Neural progenitor cell (in vitro differentiated cells): Measurements from ENCODE around the gene GFI1. TPM values are rescaled to one million over a fixed set of nuclear protein-coding genes. Genes with fewer than 3 reads are reported as not detected.

ENCODE experiments used
- DNase-seq: peaks from one replicate; pipeline ENCODE4 v3.0.0-alpha.2; 2016; ENCODE audit warnings: low spot score
- H2AFZ ChIP-seq: fragments of 200-600 bp; sonication (generic); replicated peaks from 2 replicates; pipeline ENCODE4 v1.6.1; 2016; ENCODE audit warnings: antibody characterized with exemption
- H3F3A ChIP-seq: fragments of 200-600 bp; sonication (generic); 2 replicates; pipeline ENCODE4 v1.6.1; 2016; ENCODE audit warnings: antibody characterized with exemption, low read depth
- H3K27ac ChIP-seq: fragments of 200-600 bp; sonication (generic); 2 replicates; pipeline ENCODE4 v1.5.1; 2016; ENCODE audit warnings: mild to moderate bottlenecking
- H3K27me3 ChIP-seq: fragments of 200-600 bp; sonication (generic); 2 replicates; pipeline ENCODE4 v1.6.1; 2016; ENCODE audit warnings: mild to moderate bottlenecking, moderate library complexity
- H3K36me3 ChIP-seq: fragments of 200-600 bp; sonication (generic); 2 replicates; pipeline ENCODE4 v1.5.1; 2016
- H3K4me1 ChIP-seq: fragments of 200-600 bp; sonication (generic); 2 replicates; pipeline ENCODE4 v1.6.1; 2016; ENCODE audit warnings: mixed run types
- H3K4me2 ChIP-seq: fragments of 200-600 bp; sonication (generic); 2 replicates; pipeline ENCODE4 v1.6.1; 2016
- H3K4me3 ChIP-seq: fragments of 200-600 bp; sonication (generic); 2 replicates; pipeline ENCODE4 v1.5.1; 2016
- H3K79me2 ChIP-seq: fragments of 200-600 bp; sonication (generic); 2 replicates; pipeline ENCODE4 v1.6.1; 2016; ENCODE audit warnings: low read depth
- H3K9ac ChIP-seq: fragments of 200-600 bp; sonication (generic); 2 replicates; pipeline ENCODE4 v1.6.1; 2016
- H3K9me3 ChIP-seq: fragments of 200-600 bp; sonication (generic); 2 replicates; pipeline ENCODE4 v1.5.1; 2016; ENCODE audit warnings: low read depth
- H4K20me1 ChIP-seq: fragments of 200-600 bp; sonication (generic); 2 replicates; pipeline ENCODE4 v1.6.1; 2016; ENCODE audit warnings: low read depth
- H3K27ac Mint-ChIP-seq: 3 replicates; pipeline ENCODE4 v1.8.0; 2021; ENCODE audit warnings: mixed read lengths
- H3K27me3 Mint-ChIP-seq: 2 replicates; pipeline ENCODE4 v1.8.0; 2022; ENCODE audit warnings: low read depth, mild to moderate bottlenecking, inconsistent platforms, moderate library complexity, mixed read lengths; ENCODE audit not compliant: insufficient read depth
- H3K36me3 Mint-ChIP-seq: 3 replicates; pipeline ENCODE4 v1.8.0; 2021; ENCODE audit warnings: mixed read lengths
- H3K4me1 Mint-ChIP-seq: 3 replicates; pipeline ENCODE4 v1.8.0; 2021; ENCODE audit warnings: mixed read lengths
- H3K4me3 Mint-ChIP-seq: 3 replicates; pipeline ENCODE4 v1.8.0; 2021; ENCODE audit warnings: mild to moderate bottlenecking, moderate library complexity, mixed read lengths
- H3K9me3 Mint-ChIP-seq: 3 replicates; pipeline ENCODE4 v1.8.0; 2020; ENCODE audit warnings: mixed read lengths
- EZH2 ChIP-seq: fragments of 200-600 bp; sonication (generic); IDR thresholded peaks from 2 replicates; pipeline ENCODE4 v1.6.1; 2017; ENCODE audit warnings: antibody characterized with exemption, mild to moderate bottlenecking, moderate library complexity
- EZH2phosphoT487 ChIP-seq: fragments of 200-600 bp; sonication (generic); IDR thresholded peaks from 2 replicates; pipeline ENCODE4 v1.6.1; 2017; ENCODE audit warnings: antibody characterized with exemption
- total RNA-seq: library from RNA; depleted of rRNA; stranded (reverse); fragments of >200 nt; gene quantifications from 2 replicates; pipeline ENCODE4 v1.2.3, GENCODE V29; 2015; ENCODE audit warnings: low replicate concordance
- TF ChIP-seq, protein P1 (sequence below): fragments of 200-600 bp; sonication (generic); IDR thresholded peaks from 2 replicates; pipeline ENCODE4 v1.5.1; 2017; ENCODE audit warnings: antibody characterized with exemption, mild to moderate bottlenecking

Gene GFI1
- total RNA-seq, 1 donor from 2014 or later: not detected

DNA sequence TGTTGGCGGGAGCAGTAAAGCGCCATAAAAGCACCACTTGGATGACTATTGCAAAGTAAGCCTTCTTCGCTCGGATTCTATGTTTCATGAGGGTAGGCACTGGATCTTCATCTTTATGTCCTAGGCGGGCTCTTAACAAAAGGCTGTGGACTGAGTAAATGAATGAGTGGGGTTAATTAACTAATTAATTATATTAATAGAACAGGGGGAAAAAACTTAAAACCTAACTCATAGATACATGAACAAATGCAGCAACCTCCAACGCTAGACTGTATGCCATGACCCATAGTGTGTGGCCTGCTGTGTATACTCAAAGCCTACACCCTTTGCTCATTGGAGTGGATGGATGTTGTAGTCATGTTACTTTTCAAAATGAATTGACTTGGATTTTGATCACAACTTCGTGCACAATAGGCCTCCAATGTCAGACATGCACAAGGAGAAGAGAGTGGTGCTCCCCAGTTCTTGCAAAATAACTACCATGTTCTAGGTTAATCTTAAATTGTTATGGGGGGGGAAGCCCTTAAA lies 417 bp upstream of the GFI1 start:
- Histone ChIP-seq H4K20me1 (peaks cover 41% of the 10 kb centered on the region), H3F3A (peaks cover 25% of the 10 kb centered on the region), H3K27ac (no peak overlapping the region), H3K27me3 (peaks cover 98% of the 10 kb centered on the region), H3K4me3 (peak overlapping the region; percentile 52), H3K4me2 (peak overlapping the region; percentile 94), H3K9ac (no peak overlapping the region), H3K4me1 (peaks cover 39% of the 10 kb centered on the region), H2AFZ (peak overlapping the region; percentile 46), H3K79me2 (no peaks in the 10 kb centered on the region), H3K36me3 (no peaks in the 10 kb centered on the region), H3K9me3 (no peaks in the 10 kb centered on the region)
- TF ChIP-seq EZH2phosphoT487: no peak
- no peak for TF ChIP-seq EZH2
- TF ChIP-seq, protein P1, sequence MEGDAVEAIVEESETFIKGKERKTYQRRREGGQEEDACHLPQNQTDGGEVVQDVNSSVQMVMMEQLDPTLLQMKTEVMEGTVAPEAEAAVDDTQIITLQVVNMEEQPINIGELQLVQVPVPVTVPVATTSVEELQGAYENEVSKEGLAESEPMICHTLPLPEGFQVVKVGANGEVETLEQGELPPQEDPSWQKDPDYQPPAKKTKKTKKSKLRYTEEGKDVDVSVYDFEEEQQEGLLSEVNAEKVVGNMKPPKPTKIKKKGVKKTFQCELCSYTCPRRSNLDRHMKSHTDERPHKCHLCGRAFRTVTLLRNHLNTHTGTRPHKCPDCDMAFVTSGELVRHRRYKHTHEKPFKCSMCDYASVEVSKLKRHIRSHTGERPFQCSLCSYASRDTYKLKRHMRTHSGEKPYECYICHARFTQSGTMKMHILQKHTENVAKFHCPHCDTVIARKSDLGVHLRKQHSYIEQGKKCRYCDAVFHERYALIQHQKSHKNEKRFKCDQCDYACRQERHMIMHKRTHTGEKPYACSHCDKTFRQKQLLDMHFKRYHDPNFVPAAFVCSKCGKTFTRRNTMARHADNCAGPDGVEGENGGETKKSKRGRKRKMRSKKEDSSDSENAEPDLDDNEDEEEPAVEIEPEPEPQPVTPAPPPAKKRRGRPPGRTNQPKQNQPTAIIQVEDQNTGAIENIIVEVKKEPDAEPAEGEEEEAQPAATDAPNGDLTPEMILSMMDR: no peak
- Mint-ChIP-seq H3K4me1 (peaks cover 22% of the 10 kb centered on the region), H3K27me3 (peaks cover 62% of the 10 kb centered on the region), H3K27ac (no peak overlapping the region), H3K36me3 (no peaks in the 10 kb centered on the region), H3K4me3 (peak overlapping the region; percentile 70), H3K9me3 (no peaks in the 10 kb centered on the region)
- no peak for DNase-seq

GRCh38 chr1:92485381-92486250 lies 1.1 kb downstream of the GFI1 start:
- H3K4me2 ChIP-seq: peak overlapping the region; percentile 94
- H3K27me3 ChIP-seq: peaks cover 100% of the 10 kb centered on the region
- TF ChIP-seq EZH2 (peak; percentile 81), EZH2phosphoT487 (no peak)
- TF ChIP-seq, protein P1: peak; percentile 53
- H3K79me2 ChIP-seq: no peaks in the 10 kb centered on the region
- peaks cover 73% of the 10 kb centered on the region for H3K27me3 Mint-ChIP-seq
- H3K27ac ChIP-seq: no peak overlapping the region
- peaks cover 49% of the 10 kb centered on the region for H3K4me1 ChIP-seq
- peak overlapping the region; percentile 85 for H3K4me3 Mint-ChIP-seq
- H3K4me3 ChIP-seq: peak overlapping the region; percentile 52
- DNase-seq: peak; percentile 81
- peak overlapping the region; percentile 68 for H2AFZ ChIP-seq
- H3K36me3 ChIP-seq: no peaks in the 10 kb centered on the region
- peaks cover 31% of the 10 kb centered on the region for H3K4me1 Mint-ChIP-seq
- H3F3A ChIP-seq: peaks cover 25% of the 10 kb centered on the region
- H3K36me3 Mint-ChIP-seq: no peaks in the 10 kb centered on the region
- peaks cover 49% of the 10 kb centered on the region for H4K20me1 ChIP-seq
- no peaks in the 10 kb centered on the region for H3K9me3 Mint-ChIP-seq
- H3K9ac ChIP-seq: no peak overlapping the region
- H3K27ac Mint-ChIP-seq: no peak overlapping the region
- H3K9me3 ChIP-seq: no peaks in the 10 kb centered on the region

DNA sequence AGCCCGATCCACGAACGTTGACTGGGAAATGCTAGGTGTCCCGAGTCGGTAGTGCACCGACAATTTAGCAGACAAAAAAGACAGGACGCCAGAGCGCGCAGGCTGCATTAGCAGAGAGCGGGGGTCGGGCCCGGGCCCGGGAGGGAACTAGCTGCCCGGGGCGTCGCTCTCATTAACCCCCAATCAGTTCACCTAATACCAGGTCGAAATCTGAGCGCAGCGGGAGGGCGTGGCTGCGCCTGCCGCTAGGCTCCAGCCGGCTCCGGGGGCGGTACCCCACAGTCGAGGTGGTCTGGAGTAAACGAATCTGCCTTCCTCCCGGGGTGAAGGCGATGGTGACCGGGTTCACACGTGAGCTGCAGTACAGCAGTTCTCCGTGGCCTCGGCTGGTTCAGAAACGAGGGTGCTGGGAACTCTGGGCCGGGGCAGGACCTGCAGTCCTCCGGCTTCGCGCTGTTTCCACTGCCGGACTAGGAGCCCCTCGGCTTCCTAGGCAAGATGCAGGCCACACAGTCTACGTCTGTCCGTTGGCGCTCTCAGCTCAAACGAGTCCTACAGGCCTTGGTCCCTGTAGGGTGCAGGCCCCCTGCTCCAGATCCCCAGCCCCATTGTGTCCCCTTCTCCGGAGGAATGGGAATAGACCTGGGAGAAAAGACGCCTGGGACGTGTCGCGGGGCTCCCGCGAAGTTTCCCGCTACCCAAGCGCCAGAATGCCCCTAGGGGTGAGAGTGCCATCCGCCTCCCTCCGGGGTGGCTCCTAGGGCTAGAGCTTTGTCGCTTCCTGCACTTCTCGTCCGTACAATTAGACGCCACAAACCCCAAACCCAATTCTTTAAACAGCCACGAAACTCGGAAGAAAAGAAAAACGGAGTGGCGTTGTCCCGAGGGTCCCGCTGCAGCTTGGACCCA lies 2.0 kb downstream of the GFI1 start:
- peak overlapping the region; percentile 52 for H3K4me3 ChIP-seq
- H3K4me3 Mint-ChIP-seq: peak overlapping the region; percentile 85
- H3K36me3 Mint-ChIP-seq: no peaks in the 10 kb centered on the region
- DNase-seq: peak; percentile 80
- H3K9me3 Mint-ChIP-seq: no peaks in the 10 kb centered on the region
- no peak overlapping the region for H3K27ac ChIP-seq
- H3K36me3 ChIP-seq: no peaks in the 10 kb centered on the region
- peak overlapping the region; percentile 94 for H3K4me2 ChIP-seq
- TF ChIP-seq EZH2: peak; percentile 57
- TF ChIP-seq, protein P1: peak; percentile 32
- peak; percentile 13 for TF ChIP-seq EZH2phosphoT487
- H3K4me1 ChIP-seq: peaks cover 56% of the 10 kb centered on the region
- H3K9ac ChIP-seq: no peak overlapping the region
- no peaks in the 10 kb centered on the region for H3K9me3 ChIP-seq
- peaks cover 34% of the 10 kb centered on the region for H3K4me1 Mint-ChIP-seq
- peaks cover 80% of the 10 kb centered on the region for H3K27me3 Mint-ChIP-seq
- H3K27me3 ChIP-seq: peaks cover 100% of the 10 kb centered on the region
- no peaks in the 10 kb centered on the region for H3K79me2 ChIP-seq
- peaks cover 49% of the 10 kb centered on the region for H4K20me1 ChIP-seq
- H3F3A ChIP-seq: peaks cover 25% of the 10 kb centered on the region
- no peak overlapping the region for H2AFZ ChIP-seq
- no peak overlapping the region for H3K27ac Mint-ChIP-seq
